HepG2 (cell line): ENCODE results near the gene TLE7. TPM values are rescaled to one million over a fixed set of nuclear protein-coding genes. Genes with fewer than 3 reads are reported as not detected.

Source experiments
- ATAC-seq: fragments of 200-7000 bp; cut with Tn5 transposase; 3 replicates; pipeline ENCODE4 v1.9.1; 2020; ENCODE audit warnings: mild to moderate bottlenecking, moderate library complexity
- BruUV-seq: library from RNA; stranded (reverse); fragments of 400-500 nt; replicated peaks from 2 replicates; lab custom pipeline; 2021; lab: Mats Ljungman, UMichigan
- CTCF ChIA-PET: fragments of 300-600 bp; formaldehyde crosslinking; extraction: SDS; loops from one replicate; lab custom pipeline; 2021; ENCODE audit warnings: low total read pairs, inconsistent platforms, low intra/inter-chr PET ratio; lab: Yijun Ruan, JAX
- POLR2A ChIA-PET: fragments of 350-600 bp; sonication (Branson Sonifier 250); formaldehyde crosslinking; loops from one replicate; lab custom pipeline; 2020; ENCODE audit warnings: antibody characterized with exemption, inconsistent platforms; lab: Yijun Ruan, JAX
- DNase-seq: peaks from one replicate; pipeline ENCODE4 v3.0.0-alpha.2; 2015; ENCODE audit warnings: low spot score
- FAIRE-seq: peaks from 3 replicates; lab custom pipeline; 2011; peaks lifted over from hg19 to GRCh38; lab: Jason Lieb, UNC
- H2AFZ ChIP-seq: one replicate; pipeline ENCODE4 v1.6.1; 2011; ENCODE audit warnings: low read length, inconsistent platforms
- H3K27ac ChIP-seq: fragments of 300-600 bp; 3 replicates; pipeline ENCODE4 v1.8.0; 2011; ENCODE audit warnings: mixed run types, mild to moderate bottlenecking, mixed read lengths, low read length, inconsistent platforms; ENCODE audit not compliant: insufficient read depth; ENCODE audit errors: extremely low read length
- H3K27me3 ChIP-seq, 2 experiments: fragments of 200-600 bp in 1 of 2; 2 replicates in 1 of 2; 3 replicates in 1 of 2; pipeline versions ENCODE4 v1.6.0 to v1.8.0; 2011; ENCODE audit warnings: low read length in 2 of 2, mild to moderate bottlenecking in 2 of 2, moderate library complexity in 2 of 2, inconsistent platforms in 1 of 2; ENCODE audit not compliant: insufficient read depth in 2 of 2, control insufficient read depth in 1 of 2
- H3K36me3 ChIP-seq, 2 experiments: fragments of 200-600 bp in 1 of 2; replicated peaks in 1 of 2; 2 replicates in 1 of 2; 3 replicates in 1 of 2; pipeline versions ENCODE4 v1.5.1 to v1.8.0; 2011; ENCODE audit warnings: low read length in 2 of 2, inconsistent platforms in 1 of 2; ENCODE audit not compliant: insufficient read depth in 2 of 2, control insufficient read depth in 1 of 2
- H3K4me1 ChIP-seq: 2 replicates; pipeline ENCODE4 v1.5.1; 2012; ENCODE audit warnings: low read length, inconsistent platforms; ENCODE audit not compliant: insufficient read depth
- H3K4me2 ChIP-seq: 2 replicates; pipeline ENCODE4 v1.6.0; 2011; ENCODE audit warnings: low read depth, low read length, inconsistent platforms
- H3K4me3 ChIP-seq, 3 experiments: fragments of 200-600 bp in 1 of 3; sonication (generic), shearing (Covaris generic) in 1 of 3; replicated peaks in 1 of 3; 2 replicates each; pipeline ENCODE4 v1.5.1; 2011 to 2016; ENCODE audit warnings: low read length in 3 of 3, inconsistent platforms in 2 of 3, low read depth in 2 of 3, mild to moderate bottlenecking in 2 of 3, control low read depth in 1 of 3, mixed read lengths in 1 of 3; ENCODE audit not compliant: insufficient read depth in 1 of 3
- H3K79me2 ChIP-seq: one replicate; pipeline ENCODE4 v1.6.1; 2011; ENCODE audit warnings: low read length, inconsistent platforms; ENCODE audit not compliant: insufficient read depth
- H3K9ac ChIP-seq: 2 replicates; pipeline ENCODE4 v1.6.0; 2011; ENCODE audit warnings: mild to moderate bottlenecking, low read depth, low read length, inconsistent platforms; ENCODE audit not compliant: insufficient read depth
- H3K9me3 ChIP-seq: 2 replicates; pipeline ENCODE4 v1.5.1; 2012; ENCODE audit warnings: mild to moderate bottlenecking, low read length
- H4K20me1 ChIP-seq: 2 replicates; pipeline ENCODE4 v1.6.0; 2011; ENCODE audit warnings: inconsistent platforms, mild to moderate bottlenecking, low read length, moderate library complexity; ENCODE audit not compliant: insufficient read depth
- HIC2 ChIP-seq: sonication (generic); formaldehyde crosslinking; IDR thresholded peaks from 2 replicates; pipeline ENCODE4 v1.9.0; 2022; ENCODE audit warnings: low read depth, missing genetic modification reagents
- HOXA5 ChIP-seq: sonication (generic); formaldehyde crosslinking; IDR thresholded peaks from 2 replicates; pipeline ENCODE4 v1.4.0; 2020; ENCODE audit warnings: missing genetic modification reagents
- MAZ ChIP-seq, 2 experiments: sonication (generic) in 1 of 2; formaldehyde crosslinking in 1 of 2; IDR thresholded peaks; 2 replicates each; pipeline versions ENCODE4 v1.5.0 to v1.6.1; 2012 to 2020; ENCODE audit warnings: low read depth in 2 of 2, mild to moderate bottlenecking in 2 of 2, borderline replicate concordance in 1 of 2, improper control_type of control experiment in 1 of 2, low read length in 1 of 2, missing genetic modification reagents in 1 of 2, moderate library complexity in 1 of 2
- NR0B2 ChIP-seq: sonication (generic); formaldehyde crosslinking; IDR thresholded peaks from 2 replicates; pipeline ENCODE4 v1.4.0; 2020; ENCODE audit warnings: mild to moderate bottlenecking, missing genetic modification reagents
- REPIN1 ChIP-seq: sonication (generic); formaldehyde crosslinking; IDR thresholded peaks from 2 replicates; pipeline ENCODE4 v1.8.0; 2022; ENCODE audit warnings: missing genetic modification reagents, low read depth, mild to moderate bottlenecking, borderline replicate concordance
- SIX1 ChIP-seq: sonication (generic); formaldehyde crosslinking; IDR thresholded peaks from 2 replicates; pipeline ENCODE4 v1.4.0; 2020; ENCODE audit warnings: missing genetic modification reagents, borderline replicate concordance
- SRY ChIP-seq: sonication (generic); formaldehyde crosslinking; IDR thresholded peaks from 2 replicates; pipeline ENCODE4 v1.8.0; 2022; ENCODE audit warnings: mild to moderate bottlenecking, missing genetic modification reagents
- TOPORS ChIP-seq: sonication (generic); formaldehyde crosslinking; IDR thresholded peaks from 2 replicates; pipeline ENCODE4 v1.8.0; 2023; ENCODE audit warnings: mild to moderate bottlenecking, missing genetic modification reagents
- ZNF234 ChIP-seq: sonication (generic); formaldehyde crosslinking; conservative IDR thresholded peaks from 2 replicates; pipeline ENCODE4 v1.5.1; 2020; ENCODE audit warnings: mild to moderate bottlenecking, missing genetic modification reagents
- ZNF609 ChIP-seq: sonication (generic); formaldehyde crosslinking; IDR thresholded peaks from 2 replicates; pipeline ENCODE4 v1.4.0; 2020; ENCODE audit warnings: mild to moderate bottlenecking, missing genetic modification reagents, borderline replicate concordance
- WGBS: methylation state at CpG from one replicate; pipeline ENCODE4 v1.1.6; 2017; ENCODE audit warnings: low lambda C conversion rate; 5-methylcytosine and 5-hydroxymethylcytosine counted together
- in situ Hi-C: cut with HindIII; loops from 2 replicates; pipeline ENCODE4 v1.10.0; 2017; ENCODE audit warnings: low pct_unique_long_range_greater_than_20kb; ENCODE audit not compliant: extremely low pct_ligation_motif_present
- intact Hi-C: fragments of 100-400 bp; cut with micrococcal nuclease; formaldehyde crosslinking; loops from one replicate; pipeline ENCODE4 v1.10.0; 2022; ENCODE audit not compliant: unreplicated experiment
- polyA plus RNA-seq, 8 experiments: library from polyadenylated mRNA; depleted of rRNA in 3 of 8; stranded (reverse) in 7 of 8; unstranded in 1 of 8; fragments of >200 nt; fragmentation: Illumina TruSeq in 4 of 8; extraction: Trizol in 4 of 8; gene quantifications; 2 replicates each; pipeline versions ENCODE4 v1.2.1 to v1.2.3, GENCODE V29; 2011 to 2016; ENCODE audit warnings: low read depth in 4 of 8, missing spikeins in 1 of 8, mixed read lengths in 1 of 8; ENCODE audit not compliant: insufficient read depth in 1 of 8
- total RNA-seq, 5 experiments: library from RNA; depleted of rRNA; stranded (reverse); fragments of >200 nt; fragmentation: Illumina TruSeq; extraction: Trizol; gene quantifications; 2 replicates each; pipeline ENCODE4 v1.2.3, GENCODE V29; 2016; ENCODE audit warnings: low read depth in 1 of 5
- TF ChIP-seq, protein P1 (sequence below): IDR thresholded peaks from 2 replicates; pipeline ENCODE4 v1.6.1; 2016; ENCODE audit warnings: missing compliant biosample characterization, missing genetic modification reagents, borderline replicate concordance
- TF ChIP-seq, protein P2 (sequence below): sonication (generic); formaldehyde crosslinking; IDR thresholded peaks from 2 replicates; pipeline ENCODE4 v1.4.0; 2020; ENCODE audit warnings: mild to moderate bottlenecking, missing genetic modification reagents

Gene TLE7
- total and polyA plus RNA-seq, 2 of the 13 experiments (the other 11 are each of a cell fraction or from before 2014, with no cell fraction given) = not detected

GRCh38 chr16:71436473-71436872 lies 5.4 kb downstream of the TLE7 start:
- FAIRE-seq (no peak), DNase-seq (no peak), ATAC-seq (no peak)
- Histone ChIP-seq H3K79me2 (no peaks in the 10 kb centered on the region), H3K9me3 (no peaks in the 10 kb centered on the region), H3K36me3 (no peaks in the 10 kb centered on the region), H3K27me3 (peaks cover 12 to 53% of the 10 kb centered on the region in 2 experiments), H4K20me1 (no peaks in the 10 kb centered on the region), H3K9ac (no peak overlapping the region), H3K4me3 (no peak overlapping the region), H2AFZ (no peak overlapping the region), H3K27ac (no peak overlapping the region), H3K4me1 (peaks cover 8% of the 10 kb centered on the region), H3K4me2 (no peak overlapping the region)
- CTCF ChIA-PET = no interaction called here
- WGBS = 33% methylated on average over 7 of the region's 7 CpGs
- POLR2A ChIA-PET = no interaction called here
- no TSS peak for BruUV-seq
- intact Hi-C loops = no loop called here
- in situ Hi-C loops = no loop called here
- TF ChIP-seq, protein P1, sequence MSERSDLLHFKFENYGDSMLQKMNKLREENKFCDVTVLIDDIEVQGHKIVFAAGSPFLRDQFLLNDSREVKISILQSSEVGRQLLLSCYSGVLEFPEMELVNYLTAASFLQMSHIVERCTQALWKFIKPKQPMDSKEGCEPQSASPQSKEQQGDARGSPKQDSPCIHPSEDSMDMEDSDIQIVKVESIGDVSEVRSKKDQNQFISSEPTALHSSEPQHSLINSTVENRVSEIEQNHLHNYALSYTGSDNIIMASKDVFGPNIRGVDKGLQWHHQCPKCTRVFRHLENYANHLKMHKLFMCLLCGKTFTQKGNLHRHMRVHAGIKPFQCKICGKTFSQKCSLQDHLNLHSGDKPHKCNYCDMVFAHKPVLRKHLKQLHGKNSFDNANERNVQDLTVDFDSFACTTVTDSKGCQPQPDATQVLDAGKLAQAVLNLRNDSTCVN (CRISPR knock-in tag) = no peak
- TF ChIP-seq REPIN1 (no peak), HIC2 (no peak), HOXA5 (CRISPR knock-in tag) (no peak), ZNF609 (CRISPR knock-in tag) (no peak), MAZ (IDR thresholded peaks at IDR 0.05; ENCODE audit: borderline replicate concordance, low read depth, low read length) (no peak), MAZ (CRISPR knock-in tag; IDR thresholded peaks at IDR 0.05; ENCODE audit: low read depth) (no peak), SRY (CRISPR knock-in tag) (no peak), ZNF234 (no peak), TOPORS (no peak), NR0B2 (no peak), SIX1 (CRISPR knock-in tag) (no peak)
- TF ChIP-seq, protein P2, sequence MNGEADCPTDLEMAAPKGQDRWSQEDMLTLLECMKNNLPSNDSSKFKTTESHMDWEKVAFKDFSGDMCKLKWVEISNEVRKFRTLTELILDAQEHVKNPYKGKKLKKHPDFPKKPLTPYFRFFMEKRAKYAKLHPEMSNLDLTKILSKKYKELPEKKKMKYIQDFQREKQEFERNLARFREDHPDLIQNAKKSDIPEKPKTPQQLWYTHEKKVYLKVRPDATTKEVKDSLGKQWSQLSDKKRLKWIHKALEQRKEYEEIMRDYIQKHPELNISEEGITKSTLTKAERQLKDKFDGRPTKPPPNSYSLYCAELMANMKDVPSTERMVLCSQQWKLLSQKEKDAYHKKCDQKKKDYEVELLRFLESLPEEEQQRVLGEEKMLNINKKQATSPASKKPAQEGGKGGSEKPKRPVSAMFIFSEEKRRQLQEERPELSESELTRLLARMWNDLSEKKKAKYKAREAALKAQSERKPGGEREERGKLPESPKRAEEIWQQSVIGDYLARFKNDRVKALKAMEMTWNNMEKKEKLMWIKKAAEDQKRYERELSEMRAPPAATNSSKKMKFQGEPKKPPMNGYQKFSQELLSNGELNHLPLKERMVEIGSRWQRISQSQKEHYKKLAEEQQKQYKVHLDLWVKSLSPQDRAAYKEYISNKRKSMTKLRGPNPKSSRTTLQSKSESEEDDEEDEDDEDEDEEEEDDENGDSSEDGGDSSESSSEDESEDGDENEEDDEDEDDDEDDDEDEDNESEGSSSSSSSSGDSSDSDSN = no peak
